H54 (cell line): ENCODE measurements around the gene TMEM217.

Source experiments
- DNase-seq: peaks from one replicate; pipeline ENCODE4 v3.0.0; 2011; ENCODE audit warnings: low spot score, mixed read lengths; ENCODE audit not compliant: insufficient read length
- FAIRE-seq: peaks from 3 replicates; lab custom pipeline; 2011; peaks lifted over from hg19 to GRCh38; lab: Jason Lieb, UNC
- POLR2A ChIP-seq: IDR thresholded peaks from 2 replicates; pipeline ENCODE4 v1.6.1; 2011; ENCODE audit warnings: low read depth, mild to moderate bottlenecking, low read length

Gene TMEM217

DNA sequence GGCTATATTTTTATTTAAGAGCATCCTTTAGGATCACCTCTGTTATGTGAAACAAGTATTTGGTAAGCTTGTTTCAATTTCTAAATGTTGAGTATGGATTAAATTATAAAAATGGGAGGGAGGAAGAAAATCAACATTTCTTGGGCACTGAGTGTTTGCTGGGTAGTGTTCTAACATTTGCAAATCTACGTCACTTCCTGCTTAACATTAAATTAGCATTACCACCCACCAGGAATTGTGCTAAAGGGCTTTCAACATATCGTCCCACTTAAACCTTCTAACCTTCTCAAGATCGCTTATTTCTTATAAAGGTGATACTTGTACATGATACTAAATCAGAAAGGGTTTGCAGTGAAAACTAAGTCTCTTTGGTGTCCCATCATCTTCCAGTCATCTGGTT is 7.9 kb upstream of the TMEM217 start:
- no peak for TF ChIP-seq POLR2A
- DNase-seq = no peak
- FAIRE-seq = no peak

DNA sequence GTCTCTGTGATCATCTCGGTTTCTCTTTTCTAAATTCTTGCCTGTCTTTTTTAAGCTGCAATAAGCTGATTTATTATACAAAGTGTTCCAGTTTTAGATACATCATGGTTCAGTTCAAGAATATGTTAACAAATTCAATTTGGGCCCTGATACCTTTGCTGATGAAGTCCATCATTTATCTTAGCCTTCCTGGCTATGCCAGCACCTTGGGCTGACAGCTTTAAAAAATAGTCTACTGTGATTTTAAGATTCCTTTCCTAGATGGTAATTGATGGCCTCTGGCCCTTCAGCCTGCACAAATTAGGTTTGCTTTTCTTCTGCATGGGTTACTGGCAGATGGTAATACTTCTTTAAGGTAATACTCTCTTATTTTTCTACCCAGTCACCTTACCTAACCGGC is 7.1 kb upstream of the TMEM217 start:
- no peak for DNase-seq
- TF ChIP-seq POLR2A = no peak

DNA sequence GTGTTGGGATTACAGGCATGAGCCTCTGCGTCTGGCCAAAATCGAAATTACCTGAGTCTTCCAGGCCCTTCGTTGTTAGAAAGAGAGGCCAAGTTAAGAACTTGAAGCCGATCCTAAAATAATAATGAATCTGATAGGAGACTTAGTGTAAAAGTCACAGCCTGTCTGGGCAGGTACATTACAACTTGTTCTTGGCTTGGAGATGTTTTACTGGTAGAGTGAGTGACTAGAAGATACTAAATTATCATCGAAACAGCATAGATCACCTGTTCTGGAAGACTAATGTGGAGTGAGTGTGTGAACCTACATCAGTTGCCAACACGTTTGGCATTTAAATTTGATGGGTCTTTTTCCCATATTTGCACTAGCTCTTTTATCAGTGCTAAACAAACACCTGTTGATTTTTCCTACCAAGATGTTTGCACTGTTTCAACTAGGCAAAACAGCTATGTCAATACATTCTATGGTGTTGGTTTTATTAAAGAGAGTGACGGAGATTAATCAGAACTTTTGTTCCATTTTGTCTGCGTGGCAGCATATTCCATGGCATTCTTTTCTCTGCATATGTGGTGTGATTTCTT is 4.6 kb upstream of the TMEM217 start:
- DNase-seq (no peak), FAIRE-seq (no peak)
- TF ChIP-seq POLR2A = no peak

More for the DNA sequence above, 7.1 kb upstream of the TMEM217 start:
- FAIRE-seq = no peak

DNA sequence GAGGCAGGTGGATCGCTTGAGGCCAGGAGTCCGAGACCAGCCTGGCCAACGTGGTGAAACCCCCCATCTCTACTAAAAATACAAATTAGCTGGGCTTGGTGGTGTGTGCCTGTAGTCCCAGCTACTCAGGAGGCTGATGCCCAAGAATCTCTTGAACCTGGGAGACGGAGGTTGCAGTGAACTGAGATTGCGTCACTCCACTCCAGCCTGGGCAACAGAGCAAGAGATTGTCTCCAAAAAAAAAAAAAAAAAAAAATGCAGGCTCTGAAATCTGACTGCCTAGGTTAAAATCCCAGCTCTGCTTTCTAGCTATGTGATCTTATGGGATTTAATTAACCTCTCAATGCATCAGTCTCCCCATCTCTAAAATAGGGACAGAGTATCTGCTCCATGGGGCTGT is 3.3 kb upstream of the TMEM217 start:
- no peak for TF ChIP-seq POLR2A
- no peak for DNase-seq
- no peak for FAIRE-seq

DNA sequence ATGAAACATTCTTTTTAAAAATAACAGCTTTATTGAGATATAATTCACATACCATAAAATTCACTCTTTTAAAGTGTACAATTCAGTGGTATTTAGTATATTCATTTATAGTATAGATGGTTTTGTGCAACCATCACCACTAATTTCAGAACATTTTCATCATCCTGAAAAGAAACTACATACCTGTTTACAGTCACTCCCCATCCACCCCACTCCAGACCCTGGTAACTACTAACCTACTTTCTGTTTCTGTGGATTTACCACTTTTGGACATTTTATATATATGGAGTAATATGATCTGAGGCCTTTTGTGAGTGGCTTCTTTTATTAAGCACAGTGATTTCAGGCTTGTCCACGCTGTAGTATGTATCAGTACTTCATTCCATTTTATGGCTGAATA is 2.5 kb upstream of the TMEM217 start:
- FAIRE-seq (no peak), DNase-seq (no peak)
- no peak for TF ChIP-seq POLR2A

DNA sequence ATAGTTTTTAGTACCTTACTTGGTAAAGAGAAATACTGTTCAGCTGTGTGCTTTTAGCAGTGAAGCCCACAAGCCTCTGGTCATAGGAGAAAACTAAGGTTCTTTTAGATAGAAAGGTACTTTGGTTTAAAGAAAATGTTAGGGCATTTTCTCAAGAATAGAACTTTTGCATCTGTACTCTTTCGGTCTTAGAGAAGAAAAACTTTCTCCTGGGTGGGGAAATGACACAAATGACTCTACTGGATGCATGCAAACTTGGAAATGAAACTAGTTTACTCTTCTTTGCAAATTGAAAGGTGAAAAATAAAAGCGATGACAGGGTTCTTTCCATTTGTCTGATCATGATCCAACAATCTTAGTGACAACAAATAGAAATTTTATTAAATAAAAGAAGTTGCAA is 2.1 kb upstream of the TMEM217 start:
- TF ChIP-seq POLR2A = no peak
- DNase-seq (no peak), FAIRE-seq (no peak)

DNA sequence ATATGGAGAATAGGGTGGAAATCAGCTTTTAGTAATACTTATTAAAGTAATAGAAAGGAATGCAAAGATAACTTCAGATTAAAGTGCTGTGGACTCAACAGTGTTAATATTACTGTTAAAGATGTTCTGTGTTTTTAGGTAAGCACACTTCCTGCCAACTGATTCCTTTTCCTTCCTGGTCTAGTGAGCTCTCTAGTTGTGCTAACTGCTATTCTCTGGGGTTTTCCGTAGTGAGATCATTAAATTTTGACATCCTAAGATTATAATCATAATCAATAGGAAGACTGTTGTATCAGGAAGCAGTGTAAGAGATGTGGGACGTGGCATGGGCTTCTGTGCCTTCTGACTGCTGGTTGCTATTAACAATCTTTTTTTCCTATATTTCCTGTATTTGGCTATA is 1.2 kb upstream of the TMEM217 start:
- no peak for DNase-seq
- TF ChIP-seq POLR2A = no peak
- FAIRE-seq = no peak

DNA sequence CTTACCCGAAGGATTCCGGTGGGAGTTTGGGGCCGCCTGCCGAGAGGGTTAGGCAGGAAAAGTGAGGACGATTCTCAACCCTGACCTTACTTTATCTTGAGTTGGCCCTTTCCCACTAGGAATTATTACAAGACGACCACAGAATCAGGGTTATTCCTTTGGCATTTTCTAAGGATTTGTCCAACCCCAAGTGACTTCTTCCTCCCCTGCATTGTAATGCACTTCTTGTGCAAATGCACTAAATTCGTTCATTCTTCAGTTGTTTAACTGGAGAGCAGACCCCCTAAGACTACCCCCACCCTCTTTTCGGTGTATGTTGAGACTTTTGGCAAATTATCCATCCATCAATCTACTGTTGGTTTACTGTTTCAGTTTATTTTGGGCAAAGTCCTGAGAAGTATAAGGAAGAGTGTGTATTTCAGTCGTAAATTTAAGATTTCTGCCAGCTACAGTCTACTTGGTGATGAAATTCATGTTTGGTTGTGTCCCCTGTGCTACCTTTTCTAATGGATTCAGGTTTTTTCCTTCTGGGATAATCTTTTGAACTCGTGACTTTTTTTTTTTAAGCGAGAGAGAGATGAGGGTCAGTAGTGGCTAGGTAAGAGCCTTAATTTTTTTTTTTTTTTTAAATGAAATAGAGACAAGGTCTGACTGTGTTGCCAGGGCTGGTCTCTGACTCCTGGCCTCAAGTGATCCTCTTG is 611 bp upstream of the TMEM217 start:
- no peak for DNase-seq
- TF ChIP-seq POLR2A = no peak
- peak; percentile 57 for FAIRE-seq

DNA sequence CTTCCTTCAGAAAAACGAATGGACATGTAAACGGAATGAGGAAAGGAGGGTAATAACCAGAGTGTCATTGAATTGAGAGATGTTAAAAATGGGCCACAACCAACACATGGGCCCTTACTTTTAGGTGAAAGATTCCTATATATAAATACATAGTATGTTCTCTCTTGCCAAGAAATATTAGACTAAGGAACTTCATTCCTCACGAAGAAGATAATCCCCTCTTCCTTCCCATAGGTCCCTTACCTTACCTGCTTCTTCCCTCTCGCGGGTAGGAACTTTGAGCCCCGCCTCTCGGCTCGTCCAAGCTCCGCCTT is 667 bp downstream of the TMEM217 start:
- DNase-seq = no peak
- no peak for TF ChIP-seq POLR2A
- no peak for FAIRE-seq

DNA sequence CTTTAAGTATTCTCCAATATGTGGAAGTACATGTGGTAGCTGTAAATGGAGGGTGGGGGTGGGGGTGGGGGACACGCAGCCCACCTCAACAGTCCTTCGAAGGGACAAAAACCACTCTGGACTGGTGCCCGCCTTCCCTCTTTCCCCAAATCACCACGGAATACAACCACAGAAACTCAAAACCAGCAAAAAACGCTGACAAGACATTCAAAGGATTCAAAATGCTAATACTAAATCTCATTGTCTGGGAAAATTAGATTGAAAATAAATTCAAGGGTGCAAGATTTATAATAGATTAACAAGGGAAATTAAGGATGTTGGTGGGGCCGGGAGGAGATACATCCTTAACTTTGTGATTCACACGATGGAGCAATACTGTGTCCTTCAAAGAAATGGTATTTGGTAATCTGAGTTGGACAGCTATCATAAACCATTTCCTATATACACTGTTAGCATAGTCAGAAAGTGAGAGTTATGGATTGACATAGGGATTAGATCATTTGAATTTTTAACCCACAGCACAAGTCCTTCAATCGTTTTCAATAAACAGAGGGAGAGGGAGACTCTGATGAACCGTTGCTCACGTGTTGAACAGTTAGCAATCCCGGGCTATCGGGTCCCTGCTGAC is 1.1 kb downstream of the TMEM217 start:
- DNase-seq (no peak), FAIRE-seq (no peak)
- TF ChIP-seq POLR2A = no peak

DNA sequence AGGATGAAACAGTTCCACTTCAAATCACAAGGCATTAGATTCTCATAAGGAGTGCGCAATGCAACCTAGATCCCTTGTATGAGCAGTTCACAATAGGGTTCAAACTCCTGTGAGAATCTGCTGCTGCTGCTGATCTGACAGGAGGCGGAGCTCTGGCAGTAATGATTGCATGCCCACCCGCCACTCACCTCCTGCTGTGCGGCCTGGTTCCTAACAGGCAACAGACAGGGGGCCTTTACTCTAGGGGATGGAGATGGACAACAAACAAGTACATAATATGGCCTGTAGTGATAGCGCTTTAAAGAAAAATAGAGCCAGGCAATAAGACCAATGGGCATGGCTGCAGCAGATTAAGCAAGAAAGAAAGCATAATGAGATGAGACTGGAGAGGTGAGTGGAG is 3.1 kb downstream of the TMEM217 start:
- no peak for TF ChIP-seq POLR2A
- no peak for FAIRE-seq
- no peak for DNase-seq

DNA sequence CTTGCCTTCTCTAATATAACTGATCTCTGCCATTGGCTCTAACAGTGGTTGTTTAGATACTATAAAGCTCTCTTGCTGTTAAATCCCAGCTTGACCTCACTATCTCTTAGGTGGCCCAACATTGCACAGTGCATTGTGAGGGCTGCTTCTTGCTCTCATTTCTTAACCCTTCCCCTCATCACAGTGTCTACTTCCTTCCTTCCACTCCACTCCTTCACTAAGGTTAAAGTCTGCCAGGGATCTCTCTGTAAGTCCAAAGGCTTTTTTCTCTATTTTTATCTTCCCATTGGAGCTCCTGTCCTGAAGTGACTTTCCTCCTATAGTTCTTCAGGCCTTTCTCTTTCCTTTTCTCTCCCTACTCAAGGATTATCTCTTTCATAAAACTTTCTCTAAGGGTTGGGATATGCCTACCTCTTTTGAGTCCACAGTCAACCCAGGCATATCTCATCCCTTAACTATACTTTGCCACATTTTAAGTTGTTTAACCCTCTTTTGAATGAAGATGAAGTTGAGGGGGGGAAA is 4.4 kb downstream of the TMEM217 start:
- DNase-seq = no peak
- TF ChIP-seq POLR2A = no peak
- FAIRE-seq = no peak

DNA sequence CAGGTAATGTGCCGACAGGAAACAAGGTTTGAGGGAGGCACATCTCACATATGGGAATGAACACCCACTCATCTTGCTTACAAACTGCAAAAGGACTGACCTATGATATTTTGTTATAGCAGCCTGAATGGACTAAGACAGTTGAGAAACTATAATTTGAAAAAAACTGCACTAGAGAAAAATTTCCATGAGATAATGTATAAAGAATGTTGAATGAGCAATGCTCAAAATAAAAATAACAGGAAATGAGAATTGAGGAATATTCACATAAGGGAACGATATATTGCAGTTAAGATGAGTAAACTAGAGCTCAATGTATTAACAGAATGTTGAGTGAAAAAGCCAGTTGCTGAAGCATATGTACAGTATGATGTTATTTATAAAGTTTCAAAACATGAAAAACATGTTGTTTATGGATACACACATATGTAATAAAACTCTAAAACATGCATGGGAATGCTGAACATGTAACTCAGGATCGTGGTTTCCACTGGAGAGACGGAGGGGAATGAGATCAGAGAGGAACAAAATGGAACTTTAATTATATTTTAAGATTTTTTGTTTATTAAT is 6.6 kb downstream of the TMEM217 start:
- DNase-seq (no peak), FAIRE-seq (no peak)
- no peak for TF ChIP-seq POLR2A
